ENCODE data around the gene KIAA1549.

- no peak for TF ChIP-seq ZNF521 (tag by site-specific recombination; IDR thresholded peaks at IDR 0.05)
- no peak for TF ChIP-seq GLIS1 (tag by site-specific recombination; IDR thresholded peaks at IDR 0.05)
- TF ChIP-seq, protein P1, sequence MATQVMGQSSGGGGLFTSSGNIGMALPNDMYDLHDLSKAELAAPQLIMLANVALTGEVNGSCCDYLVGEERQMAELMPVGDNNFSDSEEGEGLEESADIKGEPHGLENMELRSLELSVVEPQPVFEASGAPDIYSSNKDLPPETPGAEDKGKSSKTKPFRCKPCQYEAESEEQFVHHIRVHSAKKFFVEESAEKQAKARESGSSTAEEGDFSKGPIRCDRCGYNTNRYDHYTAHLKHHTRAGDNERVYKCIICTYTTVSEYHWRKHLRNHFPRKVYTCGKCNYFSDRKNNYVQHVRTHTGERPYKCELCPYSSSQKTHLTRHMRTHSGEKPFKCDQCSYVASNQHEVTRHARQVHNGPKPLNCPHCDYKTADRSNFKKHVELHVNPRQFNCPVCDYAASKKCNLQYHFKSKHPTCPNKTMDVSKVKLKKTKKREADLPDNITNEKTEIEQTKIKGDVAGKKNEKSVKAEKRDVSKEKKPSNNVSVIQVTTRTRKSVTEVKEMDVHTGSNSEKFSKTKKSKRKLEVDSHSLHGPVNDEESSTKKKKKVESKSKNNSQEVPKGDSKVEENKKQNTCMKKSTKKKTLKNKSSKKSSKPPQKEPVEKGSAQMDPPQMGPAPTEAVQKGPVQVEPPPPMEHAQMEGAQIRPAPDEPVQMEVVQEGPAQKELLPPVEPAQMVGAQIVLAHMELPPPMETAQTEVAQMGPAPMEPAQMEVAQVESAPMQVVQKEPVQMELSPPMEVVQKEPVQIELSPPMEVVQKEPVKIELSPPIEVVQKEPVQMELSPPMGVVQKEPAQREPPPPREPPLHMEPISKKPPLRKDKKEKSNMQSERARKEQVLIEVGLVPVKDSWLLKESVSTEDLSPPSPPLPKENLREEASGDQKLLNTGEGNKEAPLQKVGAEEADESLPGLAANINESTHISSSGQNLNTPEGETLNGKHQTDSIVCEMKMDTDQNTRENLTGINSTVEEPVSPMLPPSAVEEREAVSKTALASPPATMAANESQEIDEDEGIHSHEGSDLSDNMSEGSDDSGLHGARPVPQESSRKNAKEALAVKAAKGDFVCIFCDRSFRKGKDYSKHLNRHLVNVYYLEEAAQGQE (tag by site-specific recombination; IDR thresholded peaks at IDR 0.05) = no peak
- no peak for TF ChIP-seq ZNF677 (tag by site-specific recombination; IDR thresholded peaks at IDR 0.05)
- no peak for TF ChIP-seq CTCF (tag by site-specific recombination; IDR thresholded peaks at IDR 0.05)
- TF ChIP-seq, protein P2, sequence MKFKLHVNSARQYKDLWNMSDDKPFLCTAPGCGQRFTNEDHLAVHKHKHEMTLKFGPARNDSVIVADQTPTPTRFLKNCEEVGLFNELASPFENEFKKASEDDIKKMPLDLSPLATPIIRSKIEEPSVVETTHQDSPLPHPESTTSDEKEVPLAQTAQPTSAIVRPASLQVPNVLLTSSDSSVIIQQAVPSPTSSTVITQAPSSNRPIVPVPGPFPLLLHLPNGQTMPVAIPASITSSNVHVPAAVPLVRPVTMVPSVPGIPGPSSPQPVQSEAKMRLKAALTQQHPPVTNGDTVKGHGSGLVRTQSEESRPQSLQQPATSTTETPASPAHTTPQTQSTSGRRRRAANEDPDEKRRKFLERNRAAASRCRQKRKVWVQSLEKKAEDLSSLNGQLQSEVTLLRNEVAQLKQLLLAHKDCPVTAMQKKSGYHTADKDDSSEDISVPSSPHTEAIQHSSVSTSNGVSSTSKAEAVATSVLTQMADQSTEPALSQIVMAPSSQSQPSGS (tag by site-specific recombination; IDR thresholded peaks at IDR 0.05; ENCODE audit: low read depth) = no peak
- TF ChIP-seq ZNF157 (tag by site-specific recombination; IDR thresholded peaks at IDR 0.05) = no peak
- TF ChIP-seq ZBTB7A (tag by site-specific recombination; IDR thresholded peaks at IDR 0.05; ENCODE audit: low read depth) = no peak
- no peak for TF ChIP-seq ZSCAN30 (tag by site-specific recombination; IDR thresholded peaks at IDR 0.05)
These were observed 105.4 kb downstream of the KIAA1549 start for GRCh38 chr7:138875794-138876193.
